Measurements from ENCODE around the gene MRPS18A. TPM values are rescaled to one million over a fixed set of nuclear protein-coding genes. Genes with fewer than 3 reads are reported as not detected.

The MRPS18A gene
- total RNA-seq, 1 donor from 2014 or later = 38.6 TPM

GRCh38 chr6:43639984-43640800 is 47.4 kb downstream of the MRPS18A start:
- intact Hi-C loops (cut with micrococcal nuclease) = no loop called here

- intact Hi-C loops (cut with micrococcal nuclease) = no loop called here
These were observed 51.3 kb downstream of the MRPS18A start for GRCh38 chr6:43636308-43636659.

DNA sequence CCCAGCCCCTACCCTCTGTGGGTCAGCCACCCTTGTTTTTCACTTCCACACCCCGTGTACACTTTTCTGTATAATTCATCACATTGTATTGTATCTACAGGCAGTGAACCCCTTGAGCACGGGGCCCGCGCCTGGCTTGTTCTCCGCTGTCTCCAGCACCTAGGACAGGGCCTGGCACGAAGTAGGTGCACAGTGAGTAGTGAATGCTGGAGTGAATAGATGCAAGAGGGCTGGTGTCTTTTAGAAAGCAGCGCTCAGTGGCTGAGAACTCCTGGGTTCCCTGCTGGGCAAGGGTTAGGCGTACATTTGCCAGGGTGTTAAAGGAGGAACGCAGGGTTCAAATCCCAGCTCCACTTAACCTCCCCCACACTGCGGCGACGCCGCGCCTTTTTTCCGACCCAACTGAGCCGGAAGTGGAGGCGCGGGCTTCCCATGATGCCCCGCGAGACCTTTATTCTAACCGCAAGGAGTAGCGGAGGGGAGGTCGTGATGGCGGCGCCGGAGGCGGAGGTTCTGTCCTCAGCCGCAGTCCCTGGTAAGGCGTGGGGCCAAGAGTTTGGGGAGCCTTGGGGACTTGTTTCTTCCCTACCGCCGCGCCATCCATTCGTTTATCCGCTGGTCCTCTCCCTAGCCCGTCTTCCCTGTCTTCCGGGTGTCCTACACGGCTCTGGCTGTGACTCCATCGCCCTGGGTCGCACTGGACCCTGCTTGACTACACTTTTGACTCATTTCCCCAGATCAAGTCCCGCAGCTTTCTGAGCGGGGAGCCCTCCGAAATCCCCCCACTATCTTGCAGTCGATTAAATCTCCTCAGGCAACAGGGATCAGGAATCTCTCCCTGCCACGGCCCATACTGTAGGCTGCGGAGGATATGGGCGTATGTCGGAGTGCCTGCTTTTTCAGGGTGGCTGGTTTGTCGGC is 51.9 kb downstream of the MRPS18A start, which contains the start of gene MAD2L1BP:
Gene MAD2L1BP (plus strand): TSS at position 454 of the 921 bp plus-strand sequence. CDS start 36 bp downstream, at position 490.
- intact Hi-C loops (cut with micrococcal nuclease) = no loop called here

DNA sequence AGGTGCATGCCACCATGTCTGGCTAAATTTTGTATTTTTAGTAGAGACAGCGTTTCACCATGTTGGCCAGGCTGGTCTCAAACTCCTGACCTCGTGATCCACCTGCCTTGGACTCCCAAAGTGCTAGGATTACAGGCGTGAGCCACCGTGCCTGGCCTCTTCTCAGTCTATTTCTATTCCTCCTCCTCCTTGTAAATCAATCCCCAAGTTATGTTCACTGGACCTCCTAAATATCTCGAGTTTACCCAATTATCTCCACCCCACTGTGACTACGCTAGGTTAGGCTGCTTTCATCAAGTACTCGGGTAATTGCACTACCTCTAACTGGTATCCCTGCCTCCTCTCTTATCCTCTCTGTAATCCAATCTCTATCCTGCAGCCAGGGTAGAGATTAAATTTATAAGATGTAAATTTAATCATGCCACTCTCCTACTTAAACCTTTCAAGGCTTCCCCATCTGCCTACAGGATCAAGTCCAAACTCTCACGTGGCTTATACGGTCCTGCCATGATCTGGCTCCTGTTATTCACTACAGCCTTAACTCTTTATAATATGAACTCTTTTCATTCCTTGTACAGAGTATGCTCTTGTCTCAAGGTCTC is 52.8 kb downstream of the MRPS18A start:
- intact Hi-C loops (cut with micrococcal nuclease) = loop anchor here (5.0 kb wide), 1 partner anchor 32 kb away; no protein-coding TSS in a partner anchor

GRCh38 chr6:43633002-43633401 is 54.6 kb downstream of the MRPS18A start:
- intact Hi-C loops (cut with micrococcal nuclease) = loop anchor here (5.0 kb wide), 1 partner anchor 34 kb away; no protein-coding TSS in a partner anchor

GRCh38 chr6:43630980-43631619 is 56.5 kb downstream of the MRPS18A start:
- intact Hi-C loops (cut with micrococcal nuclease) = loop anchor here (5.0 kb wide), 1 partner anchor 36 kb away; no protein-coding TSS in a partner anchor

GRCh38 chr6:43629505-43630300 is 57.9 kb downstream of the MRPS18A start:
- intact Hi-C loops (cut with micrococcal nuclease) = loop anchor here (1.0 to 5.0 kb wide), 8 partner anchors 16 to 617 kb away; partner anchors contain the start of genes HSP90AB1, MRPL14, POLH and POLR1C

GRCh38 chr6:43629104-43629504 is 58.5 kb downstream of the MRPS18A start, which contains the start of gene GTPBP2:
TSS of gene GTPBP2 (minus strand) at chr6:43629264. CDS start at chr6:43629162, 102 bp downstream.
- intact Hi-C loops (cut with micrococcal nuclease) = loop anchor here (1.0 to 5.0 kb wide), 7 partner anchors 16 to 618 kb away; partner anchors contain the start of genes HSP90AB1, MRPL14, POLH and POLR1C

DNA sequence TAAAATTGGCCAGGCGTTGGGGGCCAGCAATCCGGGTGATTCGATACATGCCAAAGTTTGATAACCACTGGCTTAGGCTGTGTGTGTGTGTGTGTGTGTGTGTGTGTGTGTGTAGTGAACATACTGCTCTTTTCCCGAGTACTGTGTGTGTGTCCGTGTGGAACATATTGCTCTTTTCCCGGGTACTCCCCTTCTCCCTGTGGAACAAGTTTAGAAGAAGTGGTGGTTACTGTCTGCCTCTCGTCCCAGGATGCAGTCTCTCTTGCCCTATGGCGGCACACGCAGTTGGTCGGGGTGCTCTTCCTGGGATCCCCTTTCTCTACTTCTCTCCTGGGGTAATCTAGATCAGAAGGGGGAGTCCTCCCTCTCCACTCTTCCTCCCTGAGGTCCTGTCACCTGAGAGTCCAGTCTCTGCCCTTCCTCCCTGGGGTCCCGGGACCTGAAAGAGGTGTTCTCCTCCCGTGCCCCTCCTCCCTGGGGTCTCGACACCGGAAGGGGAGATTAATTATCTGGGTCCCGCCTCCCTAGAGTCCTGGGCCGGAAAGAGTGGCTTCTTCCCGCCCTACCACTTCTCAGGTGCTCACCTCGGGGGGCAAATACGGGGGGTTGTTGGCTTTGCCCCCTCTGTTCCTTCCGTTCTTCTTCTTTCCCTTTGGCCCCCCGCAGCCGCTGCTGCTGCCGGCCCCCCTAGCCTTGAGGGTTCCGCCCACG is 59.0 kb downstream of the MRPS18A start:
- intact Hi-C loops (cut with micrococcal nuclease) = loop anchor here (1.0 to 5.0 kb wide), 7 partner anchors 17 to 618 kb away; partner anchors contain the start of genes HSP90AB1, MRPL14, POLH and POLR1C

DNA sequence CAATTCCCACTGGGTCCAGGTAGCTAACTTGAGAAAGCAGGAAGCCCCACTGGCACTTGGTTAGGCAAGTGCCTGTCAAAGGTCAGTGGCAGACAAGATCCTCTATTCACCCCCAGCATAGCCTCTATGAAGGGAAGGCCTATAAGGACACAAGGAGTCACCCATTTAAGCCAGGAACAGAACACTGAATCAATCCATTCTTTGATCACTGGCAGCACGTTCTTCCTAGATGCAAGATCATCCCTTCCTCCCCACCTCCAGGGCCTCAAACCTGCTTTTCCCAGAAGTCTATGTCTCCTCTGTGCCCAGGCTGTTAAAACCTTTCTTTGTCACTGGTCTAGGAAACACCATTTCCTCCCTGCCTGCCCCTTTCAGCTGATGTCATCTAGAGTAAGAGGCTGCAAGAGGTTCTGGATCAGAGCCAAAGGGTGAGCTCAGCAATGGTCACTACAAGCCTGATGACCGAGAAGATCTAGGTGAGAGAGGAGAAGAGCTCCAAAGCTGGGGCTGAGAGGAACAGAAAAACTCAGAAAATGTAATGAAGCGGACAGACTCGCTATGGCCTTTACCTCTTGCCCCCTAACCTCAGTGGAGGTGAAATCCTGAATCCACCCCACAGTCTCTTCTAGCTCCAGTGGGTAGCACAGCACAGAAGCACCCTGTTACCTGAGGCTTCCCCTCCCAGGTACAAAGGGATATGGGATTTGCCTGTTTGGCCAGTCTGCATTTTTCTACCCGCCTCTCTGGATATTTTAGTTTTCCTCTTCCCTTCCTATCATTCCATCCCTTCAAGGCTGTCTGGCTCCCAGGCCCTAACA is 60.4 kb downstream of the MRPS18A start:
- intact Hi-C loops (cut with micrococcal nuclease) = loop anchor here (5.0 kb wide), 2 partner anchors 455 to 500 kb away; partner anchors contain the start of genes MRPL14, SRF and TMEM63B

- intact Hi-C loops (cut with micrococcal nuclease) = loop anchor here (5.0 kb wide), 2 partner anchors 453 to 502 kb away; partner anchors contain the start of genes MRPL14, SRF and TMEM63B
These were observed 62.1 kb downstream of the MRPS18A start for GRCh38 chr6:43625393-43625992.

- intact Hi-C loops (cut with micrococcal nuclease) = loop anchor here (5.0 kb wide), 2 partner anchors 453 to 502 kb away; partner anchors contain the start of genes MRPL14, SRF and TMEM63B
These were observed 62.8 kb downstream of the MRPS18A start for GRCh38 chr6:43624786-43625288.

DNA sequence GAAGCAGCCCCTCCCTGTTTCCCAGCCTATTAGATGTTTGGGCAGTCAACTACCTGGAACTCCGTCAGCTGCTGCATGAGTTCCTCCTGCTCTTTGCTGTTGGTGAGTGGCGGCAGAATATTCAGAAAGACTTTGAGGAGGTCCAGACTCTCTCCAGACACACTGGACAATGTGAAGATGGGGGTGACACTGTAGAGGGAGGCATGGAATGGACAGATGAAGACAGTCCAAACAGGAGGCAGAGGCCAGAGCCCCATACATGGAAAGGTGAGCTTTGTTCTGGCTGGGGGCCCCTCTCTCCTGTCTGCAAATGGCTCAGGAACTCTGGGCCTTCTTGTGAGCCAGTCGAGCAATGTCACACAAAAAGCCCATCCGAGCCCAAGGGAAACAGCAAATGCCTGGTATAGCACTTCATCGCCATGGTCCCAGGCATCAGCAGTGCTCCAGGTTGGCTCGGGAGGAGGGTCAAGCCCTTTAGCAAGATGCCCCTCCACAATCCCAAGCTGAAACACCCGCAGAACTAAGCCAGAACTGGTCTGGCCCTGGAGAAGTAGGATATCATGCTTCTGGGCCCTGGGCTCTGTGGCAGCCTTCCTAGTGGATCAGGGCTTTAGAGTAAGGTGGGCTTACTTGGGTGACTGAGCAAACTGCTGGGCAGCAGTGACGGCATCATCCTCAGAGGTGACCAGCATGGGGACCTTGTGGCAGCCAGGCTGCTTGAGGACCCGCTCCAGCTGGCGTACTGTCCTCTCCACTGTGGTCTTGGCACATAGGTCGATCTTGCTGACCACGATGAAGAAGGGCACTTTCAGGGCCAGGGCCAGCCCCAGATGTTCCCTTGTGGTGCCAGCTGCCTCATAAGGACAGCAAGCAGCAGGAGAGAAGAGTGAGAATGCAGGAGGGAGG is 63.5 kb downstream of the MRPS18A start:
- intact Hi-C loops (cut with micrococcal nuclease) = no loop called here

- intact Hi-C loops (cut with micrococcal nuclease) = no loop called here
These were observed 65.0 kb downstream of the MRPS18A start for GRCh38 chr6:43622541-43622940.

DNA sequence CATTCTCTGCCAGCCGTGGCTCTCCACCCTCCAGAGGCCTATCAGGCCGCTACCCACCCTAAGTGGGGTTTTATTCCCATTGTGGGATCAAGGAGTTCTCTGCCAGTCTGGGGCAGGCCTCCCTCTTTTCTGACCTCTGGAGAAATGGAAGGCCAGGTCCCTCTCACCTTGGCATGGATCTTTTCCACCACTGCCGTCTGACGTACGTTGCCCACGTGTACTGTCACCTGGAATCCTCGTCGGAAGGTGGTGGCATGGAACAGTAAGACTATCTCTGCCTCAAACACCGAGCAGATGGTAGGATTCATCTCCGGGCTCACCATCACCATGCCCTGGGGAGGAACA is 65.8 kb downstream of the MRPS18A start:
- intact Hi-C loops (cut with micrococcal nuclease) = no loop called here
